T47D (cell line): ENCODE measurements around the gene EFCAB9.
"Not testable (repeated sequence)": the region's sequence is repeated elsewhere in the genome, so short reads cannot be mapped to it uniquely, and the experiment has no call there.

Experiments used
- DNase-seq, 2 experiments: peaks; one replicate each; pipeline versions ENCODE4 v3.0.0 to v3.0.0-alpha.2; 2011 to 2012; ENCODE audit warnings: low read depth in 1 of 2, low spot score in 1 of 2
- JUND ChIP-seq: IDR thresholded peaks from 2 replicates; pipeline ENCODE4 v1.6.1; 2012; ENCODE audit warnings: low read depth
- in situ Hi-C: cut with HindIII; loops from 2 replicates; pipeline ENCODE4 v1.10.0; 2016; ENCODE audit warnings: low sequenced_read_pairs, low pct_unique_long_range_greater_than_20kb

The EFCAB9 gene

DNA sequence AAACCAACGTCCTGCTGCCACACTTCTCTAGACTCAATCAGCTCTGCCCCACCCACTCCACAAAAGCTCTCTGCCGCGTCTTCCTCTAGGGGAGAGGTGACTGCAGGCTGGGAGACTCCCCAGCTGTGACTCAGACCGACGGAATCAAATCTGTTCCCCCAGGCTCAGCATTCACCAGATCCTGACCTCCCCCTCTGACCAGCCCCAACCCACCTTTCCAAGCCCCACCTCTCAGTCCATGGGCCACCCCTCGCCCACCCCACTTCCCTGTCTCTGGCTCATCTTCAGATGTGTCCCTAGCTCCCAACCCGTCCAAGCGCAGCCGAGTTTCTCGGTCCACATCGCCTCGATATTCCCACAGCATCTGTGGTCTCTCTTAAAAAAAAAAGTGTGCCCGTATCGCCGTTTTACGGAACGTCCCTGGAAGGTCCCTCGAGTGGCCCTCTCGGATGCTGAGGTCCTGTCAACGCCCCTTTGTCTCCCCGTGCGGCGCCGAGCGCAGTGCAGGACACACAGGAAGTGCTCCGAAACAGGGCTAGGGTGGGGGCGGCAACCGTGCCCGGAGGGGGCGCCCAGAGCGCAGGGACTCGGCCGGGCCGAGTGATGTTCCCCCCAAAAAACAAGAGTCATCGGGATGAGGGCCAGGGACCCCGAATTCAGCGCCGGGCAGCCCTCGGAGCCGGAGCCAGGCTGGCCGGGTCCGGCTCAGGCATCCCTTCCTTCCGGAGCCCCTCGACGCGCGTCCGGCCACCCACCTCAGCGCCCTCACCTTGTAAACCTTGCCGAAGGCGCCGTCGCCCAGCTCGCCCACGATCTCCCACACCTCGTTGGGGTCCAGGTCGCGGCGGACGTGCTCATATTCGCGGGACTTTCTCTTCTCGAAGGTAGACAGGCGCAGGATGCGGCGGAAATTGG, 6.6 kb upstream of the EFCAB9 start:
- in situ Hi-C loops, result no loop called here
- peak; percentile 35 to 39 for DNase-seq
- TF ChIP-seq JUND, result no peak

DNA sequence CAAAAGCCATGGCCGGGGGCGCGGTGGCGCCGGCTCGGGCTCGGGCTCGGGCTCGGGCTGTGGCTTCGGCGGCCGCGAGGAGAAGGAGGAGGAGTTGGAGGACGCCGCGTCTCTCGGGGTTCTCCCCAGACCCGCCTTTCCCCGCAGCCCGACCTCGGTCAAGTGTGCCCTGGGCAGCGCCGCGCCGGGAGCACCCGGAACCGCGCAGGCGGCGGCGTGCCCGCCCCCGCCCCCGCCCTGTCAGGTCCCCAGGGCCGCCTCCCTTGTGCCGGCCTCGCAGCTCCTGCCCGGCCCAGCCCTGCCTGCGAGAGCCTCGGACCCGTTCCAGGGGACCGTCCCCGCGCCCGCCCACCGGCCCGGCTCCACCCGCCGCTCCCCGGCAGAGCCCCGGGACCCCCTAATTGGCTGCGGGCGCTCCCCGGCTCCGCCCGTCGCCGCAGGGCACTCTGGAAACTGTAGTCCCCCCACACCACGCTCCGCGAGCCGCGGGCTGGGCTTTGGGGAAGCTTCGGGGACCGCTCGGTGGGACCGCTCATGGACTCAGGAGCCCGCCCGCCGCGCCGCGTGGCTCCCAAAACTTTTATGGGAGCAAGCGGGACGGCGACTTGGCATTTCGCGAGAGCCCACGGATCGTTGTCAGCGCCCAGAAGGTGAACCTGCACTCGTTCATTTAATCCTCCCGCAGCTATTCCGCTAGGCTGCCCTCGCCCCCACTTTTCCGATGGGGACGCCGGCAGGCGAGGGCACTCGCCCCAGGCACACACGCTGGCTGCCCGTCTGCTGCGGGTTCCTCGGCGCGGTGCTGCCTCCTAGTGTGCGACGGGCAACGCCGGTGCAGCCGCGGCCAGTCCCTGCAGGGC, 5.7 kb upstream of the EFCAB9 start, which contains the start of gene STK10:
STK10 (minus strand) TSS at position 192 of the 860 bp plus-strand sequence; CDS start at position 10, 182 bp downstream.
- in situ Hi-C loops, result no loop called here
- peak; percentile 90 for DNase-seq
- TF ChIP-seq JUND, result no peak

DNA sequence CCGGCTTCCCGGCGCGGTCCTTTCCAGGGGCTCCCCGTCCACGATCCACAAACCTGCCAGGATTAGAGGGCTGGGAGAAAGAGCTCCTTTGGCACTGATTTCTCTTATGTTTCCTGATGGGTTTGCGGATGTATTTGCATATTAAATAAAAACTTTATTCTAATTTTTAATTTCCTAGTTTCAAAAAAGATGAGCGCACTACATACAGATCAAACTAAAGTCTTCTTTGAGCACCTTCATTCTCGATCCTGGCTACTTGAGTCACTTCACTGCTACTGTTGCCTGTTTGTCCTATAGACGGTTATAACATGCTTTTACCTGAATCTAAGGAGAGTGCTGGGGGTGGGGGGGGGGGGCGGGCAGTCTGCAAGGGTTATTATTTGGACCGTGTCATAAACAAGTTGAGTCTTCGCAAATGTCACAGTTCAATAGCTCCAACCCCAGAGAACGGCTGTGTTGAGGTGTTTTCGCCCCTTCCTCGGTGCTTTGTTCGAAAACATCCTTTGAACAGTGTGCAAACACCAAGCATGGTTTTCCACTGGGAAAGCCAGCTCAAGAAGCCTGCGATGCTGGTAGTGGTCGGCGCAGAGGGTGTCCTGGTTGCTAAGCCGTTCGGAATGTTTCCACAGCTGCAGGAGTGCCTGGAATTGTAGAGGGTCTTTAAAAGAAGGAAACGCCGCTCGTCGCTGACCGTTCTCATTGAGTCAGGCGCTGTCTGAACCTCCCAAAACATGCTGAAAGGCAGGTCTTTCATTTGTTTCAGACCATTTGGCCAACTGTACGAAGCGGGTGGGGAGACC, 4.9 kb upstream of the EFCAB9 start:
- in situ Hi-C loops, result no loop called here
- DNase-seq, result no peak
- no peak for TF ChIP-seq JUND

DNA sequence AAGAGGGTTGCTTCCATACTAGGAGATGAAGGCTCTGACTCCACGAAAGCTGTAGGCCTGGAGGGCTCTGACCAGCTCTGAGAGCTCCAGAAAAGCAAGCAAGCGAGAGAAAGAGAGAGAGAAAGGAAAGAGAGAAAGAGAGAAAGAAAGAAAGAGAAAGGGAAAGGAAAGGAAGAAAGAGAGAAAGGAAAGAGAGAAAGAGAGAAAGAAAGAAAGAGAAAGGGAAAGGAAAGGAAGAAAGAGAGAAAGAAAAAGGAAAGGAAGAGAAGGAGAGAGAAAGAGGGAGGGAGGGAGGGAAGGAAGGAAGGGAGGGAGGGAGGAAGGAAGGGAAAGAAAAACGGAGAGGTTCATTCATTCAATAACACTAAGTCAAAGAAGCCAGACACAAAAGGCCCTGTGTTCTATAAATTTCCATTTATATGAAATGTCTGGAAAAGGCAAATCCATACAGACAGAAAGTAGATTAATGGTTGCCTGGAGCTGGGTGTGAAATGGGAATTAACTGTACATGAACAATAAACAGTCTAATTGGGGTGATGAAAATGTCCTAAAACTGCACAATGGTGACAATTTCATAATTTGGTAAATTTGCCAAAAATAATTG, 4.2 kb upstream of the EFCAB9 start:
- in situ Hi-C loops, result no loop called here
- TF ChIP-seq JUND, result no peak
- DNase-seq, result no peak

DNA sequence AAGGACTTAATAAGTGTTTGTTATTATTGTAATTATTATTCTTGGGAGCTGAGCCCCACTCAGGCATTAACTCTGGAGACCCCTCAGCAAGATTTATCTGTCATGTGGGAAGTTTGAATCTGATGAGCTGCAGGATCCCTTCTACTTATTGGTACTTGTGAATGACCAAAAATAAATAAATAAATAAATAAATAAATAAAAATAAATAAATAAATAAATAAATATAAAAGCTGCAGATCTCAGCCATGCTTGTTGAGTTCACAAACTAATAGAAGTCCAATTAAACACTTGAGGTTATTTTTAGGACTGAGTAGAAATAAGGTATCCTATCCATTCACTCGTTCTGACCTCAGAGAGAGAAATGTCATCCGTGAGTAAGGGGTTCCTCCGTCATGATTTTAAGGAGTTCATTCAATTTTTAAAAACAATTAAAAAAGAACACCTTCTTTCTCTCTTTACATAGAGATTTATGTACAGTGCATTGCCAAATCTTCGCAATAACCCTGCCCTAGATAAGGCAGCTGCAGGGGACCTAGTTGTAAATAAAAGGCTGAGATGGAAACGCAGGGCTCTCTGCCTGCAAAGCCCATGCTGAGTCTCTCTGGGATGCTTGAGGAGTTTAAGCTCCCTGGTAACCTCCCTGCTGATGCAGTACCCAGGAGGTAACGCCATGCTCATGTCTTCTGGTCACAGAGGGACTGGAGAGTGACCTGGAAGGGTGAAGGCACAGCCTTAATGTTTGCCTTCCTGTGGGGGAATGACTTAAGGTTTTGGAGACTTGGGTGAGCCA, 1.2 kb downstream of the EFCAB9 start:
- no peak for DNase-seq
- in situ Hi-C loops, result no loop called here
- no peak for TF ChIP-seq JUND

DNA sequence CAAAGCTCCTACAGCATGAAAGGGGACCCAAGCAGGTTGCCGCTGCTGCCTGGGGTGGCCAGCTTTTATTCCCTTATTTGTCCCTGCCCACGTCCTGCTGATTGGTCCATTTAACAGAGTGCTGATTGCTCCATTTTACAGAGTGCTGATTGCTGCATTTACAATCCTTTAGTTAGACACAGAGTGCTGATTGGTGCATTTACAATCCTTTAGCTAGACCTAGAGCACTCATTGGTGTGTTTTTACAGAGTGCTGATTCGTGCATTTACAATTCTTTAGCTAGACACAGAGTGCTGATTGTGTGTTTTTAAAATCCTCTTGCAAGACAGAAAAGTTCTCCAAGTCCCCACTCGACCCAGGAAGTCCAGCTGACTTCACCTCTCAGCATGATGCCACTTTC, 3.8 kb downstream of the EFCAB9 start:
- in situ Hi-C loops, DNase-seq: not testable (repeated sequence)

DNA sequence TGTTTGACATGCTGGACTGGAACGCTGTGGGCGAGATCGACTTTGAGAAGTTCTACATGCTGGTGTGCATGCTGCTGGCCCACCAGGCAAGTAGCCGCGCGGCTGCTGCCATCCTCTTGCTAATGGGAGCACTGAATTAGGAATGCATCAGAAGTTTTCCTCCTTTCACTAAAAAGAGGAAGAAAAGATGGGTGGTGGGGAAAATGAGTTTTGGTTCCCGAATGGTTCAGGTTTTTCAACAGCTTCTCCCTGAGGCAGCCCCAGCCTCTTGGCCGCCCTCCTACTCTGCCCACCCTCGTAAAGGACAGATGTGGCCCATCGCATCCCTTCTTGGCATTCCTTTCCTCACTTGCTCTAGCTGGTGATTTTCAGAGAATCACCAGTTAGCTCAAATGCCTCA, 5.5 kb downstream of the EFCAB9 start:
- TF ChIP-seq JUND, result no peak
- DNase-seq, result no peak
- in situ Hi-C loops, result no loop called here

DNA sequence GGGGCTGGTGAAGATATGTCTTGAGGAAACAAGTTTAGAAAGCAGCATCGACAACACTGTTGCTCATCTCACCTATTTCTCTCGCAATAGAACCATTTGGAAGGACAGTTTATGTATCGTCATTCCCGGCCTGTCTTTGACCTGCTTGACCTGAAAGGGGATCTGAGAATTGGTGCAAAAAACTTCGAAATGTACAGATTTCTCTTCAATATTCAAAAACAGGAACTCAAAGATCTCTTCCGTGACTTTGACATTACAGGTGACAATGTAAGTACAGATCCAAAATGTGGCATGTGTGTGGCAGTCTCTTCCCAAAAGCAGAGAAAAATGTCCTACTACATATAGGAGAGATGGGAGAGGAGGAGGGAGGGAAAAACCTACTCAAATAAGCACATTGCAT, 6.5 kb downstream of the EFCAB9 start:
- in situ Hi-C loops, result no loop called here
- TF ChIP-seq JUND, result no peak
- no peak for DNase-seq

DNA sequence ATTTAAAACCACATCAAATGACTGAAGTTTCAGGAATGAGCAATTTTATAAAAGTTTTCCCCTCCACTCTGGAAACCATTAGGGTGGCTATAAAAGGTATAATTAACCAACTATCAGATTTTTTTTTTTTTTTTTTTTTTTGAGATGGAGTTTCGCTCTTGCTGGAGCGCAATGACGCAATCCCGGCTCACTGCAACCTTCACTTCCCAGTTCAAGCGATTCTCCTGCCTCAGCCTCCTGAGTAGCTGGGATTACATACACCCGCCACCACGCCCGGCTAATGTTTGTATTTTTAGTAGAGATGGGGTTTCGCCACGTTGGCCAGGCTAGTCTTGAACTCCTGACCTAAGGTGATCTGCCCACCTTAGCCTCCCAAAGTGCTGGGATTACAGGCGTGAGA, 12.0 kb downstream of the EFCAB9 start:
- DNase-seq, in situ Hi-C loops: not testable (repeated sequence)

DNA sequence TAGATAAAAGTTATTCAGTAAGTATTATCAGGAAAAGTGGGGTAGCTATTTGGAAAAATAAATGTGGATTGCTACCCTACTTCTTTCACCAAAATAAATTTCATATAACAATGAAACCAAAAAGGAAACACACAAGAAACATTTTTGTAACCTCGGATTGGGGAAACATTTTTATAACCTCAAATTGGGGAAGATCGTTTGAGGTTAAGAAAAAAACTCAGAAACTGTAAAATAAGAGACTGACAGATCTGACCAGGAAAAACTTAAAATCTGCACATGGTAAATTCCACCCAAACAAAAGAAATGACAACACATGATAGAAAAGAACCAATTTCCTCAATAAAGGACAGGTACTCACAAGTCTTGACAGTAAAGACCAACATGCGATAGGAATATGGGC, 13.5 kb downstream of the EFCAB9 start:
- no peak for DNase-seq
- in situ Hi-C loops, result no loop called here
- TF ChIP-seq JUND, result no peak

DNA sequence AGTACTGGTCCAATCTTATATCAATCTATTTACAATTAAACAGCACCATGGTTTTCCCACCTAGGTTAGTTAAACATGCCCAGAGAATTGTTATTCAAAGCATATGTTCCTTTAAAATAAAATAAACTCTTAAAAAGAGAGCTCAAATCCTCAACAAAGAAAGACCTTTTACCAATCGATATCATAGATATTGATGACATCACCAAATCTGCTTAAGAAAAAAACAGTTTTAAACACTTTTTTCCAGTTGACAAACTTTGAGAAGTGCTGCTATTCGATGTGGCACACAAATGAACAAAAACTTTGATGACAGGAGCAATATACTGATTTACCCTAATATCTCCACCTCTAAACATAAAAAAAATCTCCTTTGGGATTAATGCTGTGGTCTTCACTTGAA, 15.7 kb downstream of the EFCAB9 start:
- in situ Hi-C loops, result no loop called here
- DNase-seq, result no peak
- TF ChIP-seq JUND, result no peak
